NT2/D1 (cell line): ENCODE measurements around the gene OSBPL9.

Source experiments
- DNase-seq: peaks from one replicate; pipeline ENCODE4 v3.0.0-alpha.2; 2011; ENCODE audit warnings: low read depth, low spot score
- H3K27me3 ChIP-seq: 2 replicates; pipeline ENCODE4 v1.6.0; 2011; ENCODE audit warnings: mild to moderate bottlenecking; ENCODE audit not compliant: insufficient read length, insufficient read depth
- H3K36me3 ChIP-seq: 2 replicates; pipeline ENCODE4 v1.6.1; 2011; ENCODE audit warnings: mild to moderate bottlenecking, low read length, mixed read lengths; ENCODE audit not compliant: insufficient read depth, insufficient read length
- H3K4me1 ChIP-seq: 2 replicates; pipeline ENCODE4 v1.5.1; 2011; ENCODE audit not compliant: insufficient read depth, insufficient read length
- H3K4me3 ChIP-seq: 2 replicates; pipeline ENCODE4 v1.5.1; 2011; ENCODE audit warnings: low read depth; ENCODE audit not compliant: insufficient read length
- H3K9ac ChIP-seq: 2 replicates; pipeline ENCODE4 v1.6.0; 2011; ENCODE audit warnings: low read depth; ENCODE audit not compliant: insufficient read length
- H3K9me3 ChIP-seq: 2 replicates; pipeline ENCODE4 v1.5.1; 2011; ENCODE audit warnings: mild to moderate bottlenecking, low read length; ENCODE audit not compliant: insufficient read depth
- SUZ12 ChIP-seq: IDR thresholded peaks from 2 replicates; pipeline ENCODE4 v1.6.1; 2011; ENCODE audit not compliant: insufficient read length, insufficient read depth; ENCODE audit errors: extremely low read depth
- YY1 ChIP-seq: IDR thresholded peaks from 2 replicates; pipeline ENCODE4 v1.6.1; 2011; ENCODE audit not compliant: insufficient read length, insufficient read depth
- ZNF274 ChIP-seq: IDR thresholded peaks from 2 replicates; pipeline ENCODE4 v1.6.1; 2011; ENCODE audit warnings: mild to moderate bottlenecking, low read depth, low read length

OSBPL9 gene

GRCh38 chr1:51667561-51667960 lies 50.7 kb downstream of the OSBPL9 start:
- DNase-seq: no peak
- H3K9me3 ChIP-seq: no peaks in the 10 kb centered on the region
- H3K4me1 ChIP-seq: no peaks in the 10 kb centered on the region
- H3K4me3 ChIP-seq: no peak overlapping the region
- no peak overlapping the region for H3K9ac ChIP-seq
- TF ChIP-seq YY1 (no peak), ZNF274 (no peak), SUZ12 (no peak)
- no peaks in the 10 kb centered on the region for H3K27me3 ChIP-seq
- no peaks in the 10 kb centered on the region for H3K36me3 ChIP-seq

GRCh38 chr1:51669272-51669671 lies 52.4 kb downstream of the OSBPL9 start:
- DNase-seq: no peak
- no peaks in the 10 kb centered on the region for H3K4me1 ChIP-seq

GRCh38 chr1:51669816-51670215 lies 52.9 kb downstream of the OSBPL9 start:
- Histone ChIP-seq H3K9ac (no peak overlapping the region), H3K4me1 (no peaks in the 10 kb centered on the region), H3K27me3 (no peaks in the 10 kb centered on the region), H3K9me3 (no peaks in the 10 kb centered on the region), H3K4me3 (no peak overlapping the region), H3K36me3 (no peaks in the 10 kb centered on the region)
- TF ChIP-seq SUZ12 (no peak), ZNF274 (no peak), YY1 (no peak)
- DNase-seq: no peak

More at GRCh38 chr1:51669272-51669671, 52.4 kb downstream of the OSBPL9 start:
- H3K9ac ChIP-seq: no peak overlapping the region
- H3K4me3 ChIP-seq: no peak overlapping the region
- no peaks in the 10 kb centered on the region for H3K27me3 ChIP-seq
- TF ChIP-seq ZNF274 (no peak), SUZ12 (no peak), YY1 (no peak)
- no peaks in the 10 kb centered on the region for H3K9me3 ChIP-seq
- no peaks in the 10 kb centered on the region for H3K36me3 ChIP-seq

- TF ChIP-seq SUZ12 (no peak), YY1 (no peak)
- no peaks in the 10 kb centered on the region for H3K36me3 ChIP-seq
- no peak overlapping the region for H3K4me3 ChIP-seq
- H3K4me1 ChIP-seq: no peaks in the 10 kb centered on the region
- no peaks in the 10 kb centered on the region for H3K9me3 ChIP-seq
- no peaks in the 10 kb centered on the region for H3K27me3 ChIP-seq
- no peak overlapping the region for H3K9ac ChIP-seq
- no peak for DNase-seq
These were observed 54.8 kb downstream of the OSBPL9 start for GRCh38 chr1:51671527-51672325.

GRCh38 chr1:51673279-51673678 lies 56.4 kb downstream of the OSBPL9 start:
- no peak overlapping the region for H3K9ac ChIP-seq
- no peaks in the 10 kb centered on the region for H3K36me3 ChIP-seq
- no peaks in the 10 kb centered on the region for H3K9me3 ChIP-seq
- no peak for DNase-seq
- H3K4me3 ChIP-seq: no peak overlapping the region
- no peak for TF ChIP-seq ZNF274
- TF ChIP-seq YY1: no peak
- no peak for TF ChIP-seq SUZ12
- H3K27me3 ChIP-seq: no peaks in the 10 kb centered on the region
- H3K4me1 ChIP-seq: no peaks in the 10 kb centered on the region

- H3K9ac ChIP-seq: no peak overlapping the region
- H3K36me3 ChIP-seq: no peaks in the 10 kb centered on the region
- no peaks in the 10 kb centered on the region for H3K9me3 ChIP-seq
- no peak for TF ChIP-seq YY1
- TF ChIP-seq ZNF274: no peak
- TF ChIP-seq SUZ12: no peak
- H3K27me3 ChIP-seq: no peaks in the 10 kb centered on the region
- no peak for DNase-seq
- H3K4me1 ChIP-seq: no peaks in the 10 kb centered on the region
- H3K4me3 ChIP-seq: no peak overlapping the region
These were observed 58.4 kb downstream of the OSBPL9 start for GRCh38 chr1:51675177-51675780.

GRCh38 chr1:51679435-51679834 lies 62.5 kb downstream of the OSBPL9 start:
- H3K36me3 ChIP-seq: no peaks in the 10 kb centered on the region
- no peaks in the 10 kb centered on the region for H3K27me3 ChIP-seq
- H3K4me1 ChIP-seq: no peaks in the 10 kb centered on the region
- H3K9me3 ChIP-seq: no peaks in the 10 kb centered on the region
- DNase-seq: no peak
- H3K9ac ChIP-seq: no peak overlapping the region
- H3K4me3 ChIP-seq: no peak overlapping the region
- TF ChIP-seq SUZ12 (no peak), ZNF274 (no peak), YY1 (no peak)
